Measurements from ENCODE around the gene SCN2A.

Gene SCN2A

GRCh38 chr2:165361514-165361913 lies 122.3 kb downstream of the SCN2A start:
- POLR2A ChIA-PET, result no interaction called here
- TF ChIP-seq L3MBTL2 (conservative IDR thresholded peaks at IDR 0.05) (no peak), ELF4 (IDR thresholded peaks at IDR 0.05) (no peak), SP1 (IDR thresholded peaks at IDR 0.05) (no peak), FOXM1 (IDR thresholded peaks at IDR 0.05; ENCODE audit: borderline replicate concordance) (no peak), PKNOX1 (IDR thresholded peaks at IDR 0.05) (no peak)

GRCh38 chr2:165369131-165369897 lies 130.1 kb downstream of the SCN2A start:
- ChIA-PET POLR2A (no interaction called here), CTCF (interaction anchor here (0.7 kb wide), 1 partner anchor 130 kb away, joined by 3 read pairs; the partner anchor contains the start of gene SCN2A)
- TF ChIP-seq ELF4 (IDR thresholded peaks at IDR 0.05), result no peak
- no peak for TF ChIP-seq CTBP1 (IDR thresholded peaks at IDR 0.05; ENCODE audit: borderline replicate concordance)
- no peak for TF ChIP-seq ARNT (IDR thresholded peaks at IDR 0.05)
- no peak for TF ChIP-seq SUZ12 (IDR thresholded peaks at IDR 0.05)
- TF ChIP-seq PKNOX1 (IDR thresholded peaks at IDR 0.05), result no peak
- no peak for TF ChIP-seq TARDBP (IDR thresholded peaks at IDR 0.05)
- DNase-seq (ENCODE audit: extremely low spot score), result no peak

More at GRCh38 chr2:165361514-165361913, 122.3 kb downstream of the SCN2A start:
- CTCF ChIA-PET, result no interaction called here
- no peak for DNase-seq (ENCODE audit: extremely low spot score)

- POLR2A ChIA-PET, result no interaction called here
- no peak for DNase-seq (ENCODE audit: extremely low spot score)
- TF ChIP-seq FOXK2 (IDR thresholded peaks at IDR 0.05), result no peak
- TF ChIP-seq SUZ12 (IDR thresholded peaks at IDR 0.05), result no peak
- TF ChIP-seq FOXA1 (IDR thresholded peaks at IDR 0.05), result no peak
- TF ChIP-seq ZNF384 (IDR thresholded peaks at IDR 0.05), result no peak
- no peak for TF ChIP-seq NFRKB (IDR thresholded peaks at IDR 0.05)
- TF ChIP-seq ELF4 (IDR thresholded peaks at IDR 0.05), result no peak
- TF ChIP-seq HDGF (IDR thresholded peaks at IDR 0.05; ENCODE audit: borderline replicate concordance), result no peak
- TF ChIP-seq FOXM1 (IDR thresholded peaks at IDR 0.05; ENCODE audit: borderline replicate concordance), result no peak
- no peak for TF ChIP-seq L3MBTL2 (conservative IDR thresholded peaks at IDR 0.05)
- TF ChIP-seq CTBP1 (IDR thresholded peaks at IDR 0.05; ENCODE audit: borderline replicate concordance), result no peak
- CTCF ChIA-PET, result no interaction called here
Measured at GRCh38 chr2:165369898-165370296, 130.7 kb downstream of the SCN2A start.

- TF ChIP-seq LEF1 (IDR thresholded peaks at IDR 0.05; ENCODE audit: borderline replicate concordance), result no peak
- no peak for TF ChIP-seq ARNT (IDR thresholded peaks at IDR 0.05)
- TF ChIP-seq FOXK2 (IDR thresholded peaks at IDR 0.05), result no peak
- no peak for TF ChIP-seq NFRKB (IDR thresholded peaks at IDR 0.05)
- no peak for TF ChIP-seq TARDBP (IDR thresholded peaks at IDR 0.05)
- TF ChIP-seq HDGF (IDR thresholded peaks at IDR 0.05; ENCODE audit: borderline replicate concordance), result no peak
- TF ChIP-seq SUZ12 (IDR thresholded peaks at IDR 0.05), result no peak
- no peak for TF ChIP-seq L3MBTL2 (conservative IDR thresholded peaks at IDR 0.05)
- TF ChIP-seq PKNOX1 (IDR thresholded peaks at IDR 0.05), result no peak
- TF ChIP-seq ZNF384 (IDR thresholded peaks at IDR 0.05), result no peak
- no peak for TF ChIP-seq FOXA1 (IDR thresholded peaks at IDR 0.05)
- TF ChIP-seq CTBP1 (IDR thresholded peaks at IDR 0.05; ENCODE audit: borderline replicate concordance), result no peak
- no peak for TF ChIP-seq BHLHE40 (IDR thresholded peaks at IDR 0.05; ENCODE audit: borderline replicate concordance)
- TF ChIP-seq FOXM1 (IDR thresholded peaks at IDR 0.05; ENCODE audit: borderline replicate concordance), result no peak
- no peak for TF ChIP-seq ELF4 (IDR thresholded peaks at IDR 0.05)
- TF ChIP-seq SP1 (IDR thresholded peaks at IDR 0.05), result no peak
- no peak for DNase-seq (ENCODE audit: extremely low spot score)
- CTCF ChIA-PET, result no interaction called here
- POLR2A ChIA-PET, result no interaction called here
Measured at GRCh38 chr2:165371356-165371755, 132.1 kb downstream of the SCN2A start.

GRCh38 chr2:165373278-165374010 lies 134.2 kb downstream of the SCN2A start:
- TF ChIP-seq FOXA1 (IDR thresholded peaks at IDR 0.05) (no peak), ZNF384 (IDR thresholded peaks at IDR 0.05) (no peak), BHLHE40 (IDR thresholded peaks at IDR 0.05; ENCODE audit: borderline replicate concordance) (no peak), SUZ12 (IDR thresholded peaks at IDR 0.05) (no peak), CTBP1 (IDR thresholded peaks at IDR 0.05; ENCODE audit: borderline replicate concordance) (no peak), FOXK2 (IDR thresholded peaks at IDR 0.05) (no peak), PKNOX1 (IDR thresholded peaks at IDR 0.05) (no peak), FOXM1 (IDR thresholded peaks at IDR 0.05; ENCODE audit: borderline replicate concordance) (no peak), ARNT (IDR thresholded peaks at IDR 0.05) (no peak), HDGF (IDR thresholded peaks at IDR 0.05; ENCODE audit: borderline replicate concordance) (no peak), L3MBTL2 (conservative IDR thresholded peaks at IDR 0.05) (no peak), SP1 (IDR thresholded peaks at IDR 0.05) (no peak), LEF1 (IDR thresholded peaks at IDR 0.05; ENCODE audit: borderline replicate concordance) (no peak), TARDBP (IDR thresholded peaks at IDR 0.05) (no peak), NFRKB (IDR thresholded peaks at IDR 0.05) (no peak), ELF4 (IDR thresholded peaks at IDR 0.05) (no peak)
- ChIA-PET POLR2A (no interaction called here), CTCF (no interaction called here)
- DNase-seq (ENCODE audit: extremely low spot score), result no peak
